Activated CD8-positive, alpha-beta memory T cell treated with anti-CD3 and anti-CD28 coated beads, Interleukin-2, amount 50 U/mL, for 24 hours (primary cell): Measurements from ENCODE around the gene EPHB1.

ENCODE experiments used
- DNase-seq: peaks from one replicate; pipeline ENCODE4 v3.0.0-alpha.2; 2020; ENCODE audit errors: extremely low read depth

The EPHB1 gene

DNA sequence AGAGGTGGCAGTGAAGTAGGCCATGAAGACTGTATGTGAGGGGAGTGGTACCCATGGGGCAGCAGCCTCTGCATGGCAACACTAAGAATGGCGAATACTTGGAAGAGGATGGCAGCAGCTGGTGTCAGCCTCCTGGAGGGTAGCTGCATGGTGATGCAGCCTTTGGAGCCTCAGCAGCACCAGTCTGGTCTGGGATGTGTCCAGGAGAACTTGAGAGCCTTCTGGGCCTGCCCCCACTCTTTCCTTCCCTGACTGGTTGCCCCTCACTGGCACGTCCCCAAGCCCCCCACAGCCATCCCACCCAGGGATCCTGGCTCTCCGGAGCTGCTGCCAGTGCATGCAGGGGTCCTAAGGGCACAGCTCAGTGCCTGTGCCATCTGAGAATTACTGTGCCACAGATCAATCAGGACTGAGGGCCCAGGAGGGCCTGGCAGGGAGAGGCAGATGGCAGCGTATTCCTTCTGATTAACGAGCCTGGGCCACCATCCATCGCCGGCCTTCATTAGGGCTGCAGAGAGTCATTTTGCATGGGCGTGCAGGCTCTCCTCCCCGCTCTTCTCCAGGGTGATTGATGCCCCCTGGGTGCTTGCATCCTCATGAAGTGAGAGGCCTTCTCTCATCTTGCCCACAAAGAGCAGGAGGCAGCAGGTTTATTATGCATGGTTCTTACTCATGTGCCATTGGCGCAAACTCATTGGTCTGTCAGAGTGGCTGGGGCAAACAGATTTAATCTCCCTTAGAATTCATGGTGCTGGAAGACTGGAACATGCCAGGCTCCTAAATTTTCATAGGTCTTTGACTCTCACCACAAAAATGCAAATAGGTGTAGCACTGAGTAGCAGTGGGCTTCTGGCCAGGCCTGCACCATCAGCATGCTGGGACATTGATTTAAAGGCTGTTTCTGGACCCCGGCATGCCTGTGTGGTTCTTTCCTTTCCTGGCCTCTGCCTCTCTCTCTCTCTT lies 116.8 kb downstream of the EPHB1 start:
- no peak for DNase-seq

DNA sequence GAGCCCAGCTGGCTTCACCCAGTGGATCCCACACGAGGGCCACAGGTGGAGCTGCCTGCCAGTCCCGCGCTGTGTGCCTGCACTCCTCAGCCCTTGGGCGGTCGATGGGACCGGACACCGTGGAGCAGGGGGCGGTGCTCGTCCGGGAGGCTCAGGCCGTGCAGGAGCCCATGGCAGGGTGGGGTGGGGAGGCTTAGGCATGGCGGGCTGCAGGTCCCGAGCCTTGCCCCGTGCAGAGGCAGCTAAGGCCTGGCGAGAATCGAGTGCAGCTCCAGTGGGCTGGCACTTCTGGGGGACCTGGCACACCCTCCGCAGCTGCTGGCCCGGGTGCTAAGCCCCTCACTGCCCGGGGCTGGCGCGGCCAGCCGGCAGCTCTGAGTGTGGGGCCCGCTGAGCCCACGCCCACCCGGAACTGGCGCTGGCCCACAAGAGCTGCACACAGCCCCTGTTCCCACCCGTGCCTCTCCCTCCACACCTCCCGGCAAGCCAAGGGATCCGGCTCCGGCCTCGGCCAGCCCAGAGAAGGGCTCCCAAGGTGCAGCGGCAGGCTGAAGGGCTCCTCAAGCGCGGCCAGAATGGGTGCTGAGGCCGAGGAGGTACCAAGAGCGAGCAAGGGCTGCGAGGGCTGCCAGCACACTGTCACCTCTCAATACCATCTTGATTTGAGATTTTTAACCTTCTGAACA lies 121.4 kb downstream of the EPHB1 start:
- no peak for DNase-seq

DNA sequence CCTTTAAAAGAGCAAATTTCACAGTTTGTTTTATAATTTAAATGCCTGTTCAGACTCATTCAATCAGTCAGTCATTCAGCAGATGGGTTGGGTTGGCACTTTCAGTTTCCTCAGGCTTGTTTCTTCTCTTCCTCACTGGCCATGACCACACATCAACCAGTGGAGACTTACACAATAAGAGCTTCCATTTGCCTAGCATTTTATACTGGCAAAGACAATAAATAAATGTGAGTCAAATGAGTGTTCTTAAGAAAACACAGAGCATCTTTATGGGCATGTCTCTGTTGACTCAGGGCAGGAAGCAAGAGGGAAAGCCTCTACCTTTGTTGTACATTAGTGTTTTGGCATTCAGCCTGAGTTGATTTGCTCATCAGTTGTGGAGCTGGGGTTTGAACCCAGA lies 122.6 kb downstream of the EPHB1 start:
- DNase-seq, result no peak

DNA sequence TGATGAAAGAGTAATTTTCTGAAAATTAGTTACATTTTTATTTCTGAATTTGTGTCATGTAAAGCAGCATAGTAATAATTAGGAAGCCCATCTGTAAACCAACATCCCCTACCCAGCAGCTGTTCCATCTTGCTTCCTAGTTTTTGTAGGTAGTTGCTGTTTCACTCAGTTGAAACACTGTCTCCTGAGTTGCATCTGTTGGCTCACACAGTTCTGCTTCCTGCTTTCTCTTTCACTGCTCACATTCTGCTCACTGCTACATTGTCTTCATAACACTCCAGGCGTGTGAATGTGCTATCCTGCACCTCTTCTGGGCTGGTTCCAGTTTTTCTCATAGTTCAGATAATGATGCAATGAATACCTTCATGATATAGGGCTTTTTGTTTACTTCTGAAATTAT lies 123.4 kb downstream of the EPHB1 start:
- DNase-seq, result no peak

DNA sequence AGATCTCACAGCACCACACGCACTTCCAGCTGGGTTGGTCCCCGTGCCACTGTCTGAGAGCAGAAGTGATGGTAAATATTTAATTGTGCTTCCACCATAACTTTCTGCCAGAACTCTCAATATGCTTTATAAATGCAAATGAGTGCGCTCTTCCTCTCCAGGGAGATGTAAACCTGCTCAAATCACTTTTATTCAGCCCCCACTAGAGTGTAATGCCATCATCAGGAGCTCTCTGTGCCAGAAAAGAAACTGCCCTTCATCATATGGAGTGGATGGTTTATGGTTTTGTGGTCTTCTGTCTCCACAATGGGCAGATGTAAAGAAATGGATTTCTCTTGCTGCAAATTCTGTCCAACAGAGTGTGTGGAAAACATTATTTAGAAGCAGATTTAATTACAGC lies 127.0 kb downstream of the EPHB1 start:
- no peak for DNase-seq

DNA sequence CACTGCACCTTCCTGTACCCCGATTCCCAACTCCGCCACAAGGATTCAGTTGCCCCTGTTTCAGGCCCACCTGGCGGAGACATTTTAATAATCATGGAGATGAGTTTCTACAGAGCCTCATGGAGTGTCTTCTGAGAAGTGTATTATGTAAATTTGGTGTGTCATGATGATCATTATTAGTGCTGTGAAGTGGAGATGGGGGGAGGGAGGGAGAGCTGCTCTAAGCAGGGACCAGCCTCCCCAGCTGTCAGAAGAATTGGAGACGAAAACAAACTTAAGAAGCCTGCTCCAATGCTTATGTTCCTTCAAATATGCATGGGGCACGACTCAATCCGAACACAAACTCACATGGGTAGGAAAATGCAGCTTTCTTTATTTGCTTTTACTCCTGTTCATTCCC lies 127.8 kb downstream of the EPHB1 start:
- no peak for DNase-seq

DNA sequence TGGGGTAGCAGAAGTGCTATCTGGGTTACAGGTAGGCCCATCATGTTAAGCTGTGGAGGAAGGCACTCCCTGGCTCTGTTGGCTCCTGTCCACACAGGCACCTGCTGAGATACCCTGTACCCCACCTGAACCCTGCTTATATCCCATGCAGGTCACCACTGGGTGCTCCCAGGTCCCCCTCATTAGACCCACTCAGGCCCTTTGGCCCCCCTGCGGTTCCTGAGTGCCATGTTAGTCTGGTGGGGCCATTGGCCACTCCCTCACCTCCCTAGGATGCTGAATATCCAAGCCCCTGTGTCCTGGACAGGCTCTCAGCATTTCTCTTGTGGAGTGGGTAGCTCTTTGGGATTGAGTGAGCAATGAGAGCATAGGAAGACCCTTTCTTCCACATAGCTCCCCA lies 128.2 kb downstream of the EPHB1 start:
- DNase-seq, result no peak

DNA sequence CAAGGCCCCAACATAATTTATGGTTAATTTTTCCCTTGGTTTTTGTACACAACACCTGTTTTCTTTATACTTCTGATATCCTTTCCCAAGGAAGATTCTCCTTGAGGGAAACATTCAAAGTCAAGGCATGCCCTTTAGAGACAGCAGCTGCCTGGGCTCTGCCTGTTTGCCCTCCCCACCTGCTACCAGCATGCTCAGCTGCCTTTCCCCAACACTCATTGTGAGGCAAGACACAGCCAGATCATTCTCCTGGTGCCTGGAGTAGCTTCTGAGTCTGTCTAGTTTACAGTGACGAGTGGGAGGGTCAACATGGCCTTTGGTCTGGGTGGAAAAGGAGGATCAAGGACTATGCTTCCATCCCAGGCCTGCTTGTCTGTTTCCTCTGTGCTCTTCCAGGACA lies 132.5 kb downstream of the EPHB1 start:
- no peak for DNase-seq

DNA sequence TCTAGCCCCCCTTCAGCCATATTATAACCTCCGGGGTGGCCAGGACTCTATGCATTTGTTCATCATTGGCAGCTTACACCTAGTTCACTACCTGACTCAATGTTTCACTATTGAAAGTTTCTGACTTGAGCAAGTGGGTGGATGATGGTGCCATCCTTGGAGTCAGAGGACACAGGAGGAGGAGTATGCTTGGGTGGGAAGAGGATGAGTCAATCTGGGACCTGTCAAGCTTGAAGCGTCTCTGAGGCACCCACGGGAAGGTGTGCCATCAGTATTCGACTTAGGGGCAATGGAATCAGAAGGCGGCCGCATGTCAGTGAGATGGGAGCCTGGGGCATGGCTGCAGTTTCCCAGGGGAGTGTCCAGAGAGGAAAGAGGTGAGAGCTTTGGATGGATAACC lies 133.3 kb downstream of the EPHB1 start:
- DNase-seq, result no peak

DNA sequence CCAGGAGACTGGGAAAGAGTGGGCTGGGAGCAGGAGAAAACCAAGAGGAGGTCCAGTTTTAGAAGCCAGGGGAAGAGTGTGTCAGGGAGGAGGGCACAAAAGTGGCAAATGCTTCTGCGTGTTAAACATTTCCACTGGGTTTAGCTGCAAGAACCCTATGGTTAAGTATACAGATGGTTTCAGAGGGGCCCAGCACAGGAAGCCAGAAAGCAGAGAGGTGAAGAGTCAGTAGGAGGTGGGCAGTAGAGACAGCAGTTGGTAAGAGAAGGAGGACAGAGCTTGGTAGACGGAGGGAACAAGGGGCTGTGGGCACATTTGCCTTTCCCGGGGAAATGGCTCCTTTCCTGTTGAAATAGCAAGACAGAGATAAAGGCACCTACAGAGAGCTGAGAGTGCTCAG lies 133.8 kb downstream of the EPHB1 start:
- no peak for DNase-seq

DNA sequence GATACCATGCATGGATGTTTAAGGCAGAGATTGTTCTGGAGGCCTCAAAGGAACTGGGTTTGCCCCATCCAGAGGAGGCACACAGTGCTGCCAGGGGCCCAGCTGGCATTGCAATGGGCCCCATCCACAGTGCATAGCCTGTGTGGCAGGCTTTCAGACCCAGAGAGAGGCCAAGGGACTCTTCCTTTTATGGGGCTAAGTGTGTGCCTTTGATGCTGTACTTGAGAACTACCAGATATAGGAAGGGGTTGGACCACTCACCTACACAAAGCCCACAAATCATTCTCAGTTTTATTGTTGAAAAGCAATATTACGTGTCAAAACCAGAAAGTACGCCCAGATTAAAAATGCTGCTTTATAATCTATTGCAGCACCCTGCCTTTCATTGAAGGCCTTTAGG lies 134.9 kb downstream of the EPHB1 start:
- no peak for DNase-seq

DNA sequence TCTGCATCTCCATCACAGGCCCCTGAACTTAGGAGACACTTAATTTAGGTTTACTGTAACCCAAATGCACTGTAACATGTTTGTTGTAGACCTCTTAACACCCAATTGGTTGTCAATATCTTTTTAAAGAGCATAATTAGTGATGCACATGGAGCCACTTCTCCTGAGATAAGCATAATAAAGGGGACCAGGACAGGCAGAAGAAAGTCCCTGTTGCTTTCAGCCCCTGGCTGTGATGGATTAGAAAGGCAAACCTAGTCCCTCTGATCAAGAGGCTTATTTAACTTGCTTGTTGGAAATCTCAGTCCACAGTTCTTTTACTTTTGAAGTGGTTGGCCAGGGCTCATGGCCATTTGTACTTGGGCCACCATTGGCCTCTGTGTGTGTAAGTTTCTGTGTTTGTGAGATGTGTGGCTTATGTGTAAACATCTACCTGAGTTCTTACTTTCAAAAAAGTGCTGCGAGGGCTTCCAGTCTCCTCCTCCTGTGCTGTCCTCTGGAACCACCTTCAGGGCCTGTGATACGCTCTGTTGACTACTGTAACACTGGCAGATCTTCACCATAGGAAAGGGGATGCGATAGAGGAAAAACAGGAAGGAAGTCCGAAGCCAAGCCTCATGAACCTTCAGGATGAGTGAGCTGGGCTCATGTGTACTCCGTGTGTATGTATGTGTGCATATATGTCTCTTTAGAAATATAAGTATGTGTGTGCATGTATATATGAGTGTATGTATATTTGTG lies 136.2 kb downstream of the EPHB1 start:
- DNase-seq, result no peak

DNA sequence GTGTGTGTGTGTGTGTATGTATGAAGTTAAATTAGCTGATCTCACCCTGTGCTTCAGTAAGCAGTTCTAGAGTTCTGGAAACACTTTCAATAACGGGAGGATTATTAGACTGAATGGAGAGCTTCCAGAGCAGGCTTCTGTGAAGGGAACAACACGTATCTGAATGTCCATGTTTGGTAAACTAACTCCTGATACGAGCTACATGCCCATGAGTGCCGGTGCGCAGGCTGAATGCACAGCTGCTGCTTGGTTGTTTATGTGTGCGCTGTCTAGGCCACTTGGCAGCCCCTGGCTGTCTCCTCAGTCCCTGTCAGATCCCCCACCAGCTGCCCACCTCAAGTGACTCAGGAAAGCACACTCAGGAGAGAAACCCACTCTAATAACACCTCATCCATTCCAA lies 137.0 kb downstream of the EPHB1 start:
- DNase-seq, result no peak

DNA sequence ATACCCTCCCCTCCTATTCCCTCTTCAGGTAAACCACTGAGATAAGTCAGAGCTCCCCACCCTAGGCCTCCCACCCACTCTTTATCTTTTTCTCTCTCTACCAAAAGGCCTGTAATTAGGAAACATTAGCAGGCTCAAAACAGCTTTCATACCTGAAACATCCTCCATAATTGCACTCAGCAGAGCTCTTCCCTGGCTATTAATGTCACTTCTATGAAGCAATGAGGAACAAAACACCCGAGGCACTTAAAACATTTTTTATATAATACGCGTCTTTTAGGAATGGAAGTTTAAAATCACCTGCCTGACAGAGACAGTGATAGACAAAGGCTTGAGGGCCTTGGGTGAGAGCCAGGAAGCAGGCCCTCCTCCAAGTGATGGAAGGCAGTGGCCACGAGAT lies 138.9 kb downstream of the EPHB1 start:
- DNase-seq, result no peak

DNA sequence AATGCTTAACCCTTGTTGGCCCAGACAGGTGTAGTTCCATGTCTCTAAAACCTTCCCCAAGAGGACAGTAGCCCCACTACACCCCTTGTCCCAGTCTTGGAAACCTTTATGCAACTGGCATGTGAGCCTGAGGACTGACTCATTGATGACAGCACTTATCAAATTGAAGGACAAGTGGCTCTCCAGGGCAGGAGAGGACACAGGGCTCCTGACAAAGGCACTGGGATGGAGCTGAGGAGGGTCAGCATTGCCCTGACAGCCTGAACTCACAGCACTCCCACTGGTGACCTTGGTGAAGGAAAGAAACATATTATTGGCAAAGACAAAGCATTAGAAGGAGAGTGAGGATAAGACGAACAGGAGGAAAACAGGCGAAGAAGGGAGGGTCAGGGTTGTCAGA lies 139.9 kb downstream of the EPHB1 start:
- no peak for DNase-seq

DNA sequence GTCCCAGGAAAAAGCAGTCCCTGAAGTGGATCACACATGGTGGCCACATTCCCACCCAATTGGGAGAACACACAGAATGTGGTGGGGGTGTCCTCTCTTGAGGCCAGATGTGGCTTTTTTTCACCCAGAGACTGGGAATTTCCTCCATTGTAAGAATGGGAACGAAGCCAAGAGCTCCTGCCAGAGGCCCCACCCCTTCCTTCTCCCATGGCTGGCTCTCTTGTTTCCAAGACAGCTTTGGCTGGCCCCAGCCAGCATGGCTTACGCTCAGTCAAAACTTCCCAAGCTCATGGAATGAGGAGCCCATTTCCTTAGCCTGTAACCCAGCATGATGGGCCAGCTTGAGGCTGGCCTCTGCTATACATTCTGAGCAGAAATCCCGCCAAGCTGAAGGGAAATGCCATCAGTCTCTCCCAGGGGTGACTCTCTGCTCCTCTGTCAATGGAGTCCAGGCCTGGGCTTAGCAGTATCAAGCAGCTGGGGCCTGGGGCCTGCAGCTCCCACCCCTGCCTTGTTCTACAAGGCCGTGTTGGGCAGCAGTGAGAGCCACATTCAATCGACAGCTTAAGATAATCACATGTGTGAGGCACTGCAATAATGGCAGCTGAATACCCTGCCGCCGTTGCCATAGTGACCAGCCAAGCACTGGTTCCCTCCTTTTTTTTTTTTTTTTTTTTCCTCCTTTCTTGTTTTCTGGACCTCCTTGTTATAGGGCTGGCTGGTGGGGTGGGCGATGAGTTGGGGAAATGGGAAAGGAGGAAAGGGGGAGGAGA lies 142.4 kb downstream of the EPHB1 start:
- no peak for DNase-seq

DNA sequence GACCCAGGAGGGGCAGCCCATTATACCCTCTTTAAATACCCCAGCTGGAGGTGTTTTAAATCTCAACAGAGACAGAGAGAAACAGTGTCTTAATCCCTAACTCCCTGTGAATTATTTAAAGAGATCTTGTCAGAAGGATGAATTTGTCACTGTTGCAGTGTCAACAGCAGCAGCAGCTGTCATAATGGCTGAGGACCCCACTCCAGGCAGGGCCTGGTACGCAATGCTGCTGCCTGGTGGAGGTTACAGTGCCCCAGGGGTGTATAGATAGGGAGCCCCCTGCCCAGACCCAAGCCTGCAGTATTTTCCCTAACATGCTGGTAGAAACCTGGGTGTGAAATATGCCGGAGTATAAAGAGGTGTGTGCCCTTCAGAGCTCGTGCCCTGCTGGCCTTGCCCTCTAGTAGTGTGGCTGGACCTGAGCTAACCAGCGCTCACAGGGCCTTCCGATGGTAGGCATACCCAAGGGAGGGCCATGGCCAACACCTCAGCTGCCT lies 143.0 kb downstream of the EPHB1 start:
- DNase-seq, result no peak

DNA sequence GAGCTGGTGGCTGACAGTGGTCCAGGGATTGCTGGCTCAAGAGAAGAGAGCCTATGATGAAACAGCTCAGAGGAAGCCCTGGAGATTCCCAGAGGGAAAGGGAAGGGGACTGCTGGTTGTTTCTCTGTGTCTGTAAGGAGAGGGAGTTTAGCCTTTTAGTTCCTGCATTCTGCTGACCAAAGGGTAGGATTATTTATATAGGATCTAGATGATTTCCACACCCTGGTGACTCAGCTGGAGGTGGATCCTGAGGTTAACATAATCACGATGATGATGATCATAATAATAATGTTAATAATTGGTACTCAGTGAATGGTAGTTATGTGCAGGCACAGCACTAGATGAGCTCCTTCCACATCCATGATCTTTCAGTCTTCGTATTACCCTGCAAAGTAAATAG lies 144.9 kb downstream of the EPHB1 start:
- no peak for DNase-seq

DNA sequence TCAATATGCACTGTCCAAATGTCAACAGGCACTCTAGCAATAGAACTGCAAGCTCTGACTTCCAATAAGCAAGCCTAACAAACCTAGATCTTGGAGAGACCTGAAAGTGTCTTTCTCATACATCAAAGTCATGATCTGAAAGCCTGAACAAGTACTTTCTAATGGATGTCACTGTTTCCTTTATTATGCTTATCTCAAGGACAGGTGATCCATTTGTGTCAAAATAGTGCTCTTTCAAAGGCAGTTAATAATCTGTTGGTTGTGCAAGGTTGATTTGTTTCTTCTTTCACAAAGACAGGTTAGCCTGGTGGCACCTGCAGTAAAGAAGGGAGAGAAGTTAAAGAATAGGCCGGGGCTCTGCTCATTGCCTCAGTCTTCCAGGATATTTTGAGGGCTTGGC lies 146.8 kb downstream of the EPHB1 start:
- DNase-seq, result no peak

DNA sequence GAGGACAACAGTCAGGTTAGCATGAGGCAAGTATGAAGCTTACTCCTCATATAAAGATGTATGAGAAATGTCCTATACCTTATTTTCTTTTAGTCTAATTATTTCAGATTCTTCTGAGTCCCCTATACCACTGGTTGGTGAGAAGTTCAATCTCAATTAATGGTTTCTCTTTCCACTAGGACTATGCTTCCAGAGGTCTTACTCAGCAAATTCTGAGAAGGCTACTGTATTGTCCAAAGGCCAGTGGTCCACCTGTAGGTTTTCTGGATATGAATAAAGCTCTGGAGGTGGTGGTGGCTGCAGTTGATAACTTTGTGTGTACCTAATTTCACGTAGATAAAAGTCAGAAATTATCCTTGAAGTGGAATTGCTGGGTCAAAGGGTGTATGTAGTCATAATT lies 149.4 kb downstream of the EPHB1 start:
- DNase-seq, result no peak

DNA sequence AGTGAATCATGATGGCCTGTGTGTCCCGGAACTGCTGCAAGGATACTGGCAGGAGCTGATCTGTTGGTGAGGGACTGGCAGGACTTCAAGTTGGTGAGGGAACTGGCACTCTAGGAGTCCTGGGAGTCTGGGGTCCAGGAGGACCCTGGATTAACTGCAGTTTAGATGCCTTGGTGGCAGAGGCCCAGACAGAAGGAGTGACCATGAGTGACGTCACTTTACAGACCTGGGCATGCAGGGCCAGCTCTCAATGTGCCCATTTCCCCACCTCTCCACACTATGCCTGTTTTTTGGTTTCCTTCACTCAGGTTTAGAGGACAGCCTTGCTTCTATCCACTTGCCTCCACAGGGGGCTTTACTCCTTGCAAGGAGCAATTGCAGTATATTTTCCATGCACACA lies 154.1 kb downstream of the EPHB1 start:
- DNase-seq, result no peak

DNA sequence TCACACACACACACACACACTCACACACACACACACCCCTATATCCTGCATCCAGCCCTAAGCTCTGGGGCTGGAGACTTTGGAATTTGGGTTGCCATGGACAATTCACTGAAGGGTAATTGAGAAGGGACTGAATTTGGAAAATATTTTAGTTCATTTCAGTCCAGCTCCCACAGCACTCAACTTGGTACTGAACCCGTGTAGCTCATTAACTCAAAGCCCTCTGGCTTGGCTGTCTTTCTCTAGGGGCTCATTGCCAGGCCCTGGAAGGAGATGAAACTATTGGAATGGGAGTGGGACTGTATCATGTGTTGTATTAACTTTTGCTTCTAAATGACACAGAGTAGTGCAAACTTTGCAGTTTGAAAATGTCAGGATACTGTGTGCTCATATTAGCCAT lies 157.3 kb downstream of the EPHB1 start:
- no peak for DNase-seq
